ENCODE data around the gene CORO6.

- TF ChIP-seq CTCF (IDR thresholded peaks at IDR 0.05; ENCODE audit: low read length) (no peak), EZH2 (IDR thresholded peaks at IDR 0.05; ENCODE audit: borderline replicate concordance, low read length) (no peak)
Observed at GRCh38 chr17:29567304-29567553, 55.5 kb downstream of the CORO6 start.

Measured in OCI-LY1 (cell line).